Measurements from ENCODE around the gene L3MBTL2.

The L3MBTL2 gene

GRCh38 chr22:41215926-41216325, 10.8 kb downstream of the L3MBTL2 start:
- no peak for DNase-seq

GRCh38 chr22:41216984-41217383, 11.9 kb downstream of the L3MBTL2 start:
- DNase-seq, result no peak

GRCh38 chr22:41217553-41218157, 12.5 kb downstream of the L3MBTL2 start:
- DNase-seq, result peak; percentile 24

GRCh38 chr22:41222846-41223507, 17.9 kb downstream of the L3MBTL2 start:
- DNase-seq, result no peak

GRCh38 chr22:41223535-41223934, 18.4 kb downstream of the L3MBTL2 start:
- no peak for DNase-seq

- DNase-seq, result no peak
Observed at GRCh38 chr22:41226723-41227655, 21.9 kb downstream of the L3MBTL2 start.

- no peak for DNase-seq
Observed at GRCh38 chr22:41229215-41229614, 24.1 kb downstream of the L3MBTL2 start.

GRCh38 chr22:41229730-41230400, 24.8 kb downstream of the L3MBTL2 start:
- no peak for DNase-seq

GRCh38 chr22:41230401-41230785, 25.3 kb downstream of the L3MBTL2 start:
- no peak for DNase-seq

- no peak for DNase-seq
Observed at GRCh38 chr22:41231369-41231768, 26.3 kb downstream of the L3MBTL2 start.

GRCh38 chr22:41234815-41235695, 29.9 kb downstream of the L3MBTL2 start:
- DNase-seq, result no peak

- DNase-seq, result no peak
Observed at GRCh38 chr22:41237036-41237706, 32.1 kb downstream of the L3MBTL2 start.

GRCh38 chr22:41237707-41238569, 32.8 kb downstream of the L3MBTL2 start:
- DNase-seq, result peak; percentile 73

GRCh38 chr22:41238570-41239442, 33.7 kb downstream of the L3MBTL2 start:
- DNase-seq, result no peak

- no peak for DNase-seq
Observed at GRCh38 chr22:41239443-41240128, 34.5 kb downstream of the L3MBTL2 start.

- DNase-seq, result peak; percentile 62
Observed at GRCh38 chr22:41240377-41241132, 35.4 kb downstream of the L3MBTL2 start, which contains the start of gene CHADL. CHADL (minus strand) TSS chr22:41240931; CDS start chr22:41240881, 50 bp downstream.

GRCh38 chr22:41241133-41241676, 36.1 kb downstream of the L3MBTL2 start:
- DNase-seq, result no peak
